Common myeloid progenitor, CD34-positive (primary cell): ENCODE measurements around the gene MFSD8.
"Not testable (repeated sequence)": the region's sequence is repeated elsewhere in the genome, so short reads cannot be mapped to it uniquely, and the experiment has no call there.

Experiments used
- CTCF ChIA-PET: fragments of 350-600 bp; sonication (Branson Sonifier 250); formaldehyde crosslinking; loops from one replicate; lab custom pipeline; 2021; ENCODE audit warnings: antibody characterized with exemption; lab: Charles Lee
- POLR2A ChIA-PET: fragments of 350-600 bp; sonication (Branson Sonifier 250); formaldehyde crosslinking; loops from one replicate; lab custom pipeline; 2021; ENCODE audit warnings: antibody characterized with exemption; lab: Charles Lee
- DNase-seq, 3 donors: peaks; one replicate each; pipeline versions ENCODE4 v3.0.0 to v3.0.0-alpha.2; 2013
- H3K27ac ChIP-seq, 2 experiments: 1 replicate in 1 of 2; 2 replicates in 1 of 2; pipeline ENCODE4 v1.7.0; 2013; ENCODE audit warnings: inconsistent platforms in 2 of 2, low read length in 2 of 2, mild to moderate bottlenecking in 2 of 2, low read depth in 1 of 2, moderate library complexity in 1 of 2; ENCODE audit not compliant: severe bottlenecking in 2 of 2, insufficient read depth in 1 of 2, poor library complexity in 1 of 2
- H3K27me3 ChIP-seq, 5 experiments: replicated peaks in 2 of 5; 1 replicate in 3 of 5; 2 replicates in 2 of 5; pipeline versions ENCODE4 v1.6.1 to v1.7.0; 2013; ENCODE audit warnings: low read length in 4 of 5, mild to moderate bottlenecking in 2 of 5, moderate library complexity in 2 of 5, inconsistent platforms in 1 of 5; ENCODE audit not compliant: insufficient read depth in 5 of 5, control insufficient read depth in 4 of 5
- H3K36me3 ChIP-seq, 4 experiments: 1 replicate in 2 of 4; 2 replicates in 2 of 4; pipeline versions ENCODE4 v1.6.1 to v1.7.0; 2013; ENCODE audit warnings: low read length in 3 of 4, control low read depth in 1 of 4, mild to moderate bottlenecking in 1 of 4; ENCODE audit not compliant: control insufficient read depth in 4 of 4, insufficient read depth in 4 of 4
- H3K4me1 ChIP-seq, 4 experiments: 1 replicate in 3 of 4; 2 replicates in 1 of 4; pipeline versions ENCODE4 v1.6.1 to v1.7.1; 2013; ENCODE audit warnings: low read length in 3 of 4, mild to moderate bottlenecking in 3 of 4, control low read depth in 1 of 4, inconsistent platforms in 1 of 4, moderate library complexity in 1 of 4; ENCODE audit not compliant: control insufficient read depth in 4 of 4, insufficient read depth in 4 of 4; ENCODE audit errors: control extremely low read depth in 1 of 4
- H3K4me3 ChIP-seq, 7 experiments: 1 replicate in 4 of 7; 2 replicates in 3 of 7; pipeline versions ENCODE4 v1.5.1 to v1.7.0; 2013; ENCODE audit warnings: mild to moderate bottlenecking in 7 of 7, low read length in 6 of 7, moderate library complexity in 6 of 7, inconsistent platforms in 2 of 7, low read depth in 2 of 7, control low read depth in 1 of 7; ENCODE audit not compliant: insufficient read depth in 4 of 7, control insufficient read depth in 1 of 7; ENCODE audit errors: extremely low read depth in 1 of 7
- H3K9me3 ChIP-seq, 5 experiments: 1 replicate in 4 of 5; 2 replicates in 1 of 5; pipeline versions ENCODE4 v1.6.1 to v1.7.1; 2013; ENCODE audit warnings: low read length in 4 of 5, mild to moderate bottlenecking in 2 of 5, inconsistent platforms in 1 of 5, low read depth in 1 of 5, moderate library complexity in 1 of 5; ENCODE audit not compliant: control insufficient read depth in 4 of 5, insufficient read depth in 2 of 5; ENCODE audit errors: control extremely low read depth in 1 of 5
- WGBS: methylation state at CpG from one replicate; pipeline ENCODE4 v1.1.5; 2013; ENCODE audit not compliant: insufficient coverage; 5-methylcytosine and 5-hydroxymethylcytosine counted together

The MFSD8 gene

DNA sequence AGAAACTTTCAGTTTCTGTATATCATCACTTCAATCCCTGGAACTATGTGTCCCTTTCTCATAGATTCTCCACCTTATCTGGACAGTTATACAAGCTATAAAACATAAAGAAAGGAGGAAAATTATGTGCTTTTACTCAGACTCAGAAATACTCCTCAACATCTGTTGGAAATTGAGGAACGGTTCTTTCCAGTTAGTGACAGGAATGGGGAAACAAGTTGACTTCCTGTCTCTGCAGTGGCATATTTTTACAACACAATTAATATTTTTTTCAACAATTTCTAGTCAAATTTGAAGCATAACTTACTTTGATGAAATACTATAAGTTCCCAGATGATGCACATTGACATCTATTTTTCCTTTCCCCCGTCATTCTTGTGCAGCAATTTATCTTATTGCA lies 28.2 kb upstream of the MFSD8 start:
- peaks cover 0 to 9% (median 4%) of the 10 kb centered on the region in 5 experiments for H3K9me3 ChIP-seq
- POLR2A ChIA-PET: interaction anchor here (0.6 to 0.7 kb wide), 2 partner anchors 60 to 67 kb away, joined by 3 read pairs; no protein-coding TSS in a partner anchor
- 0% methylated on average over 1 of the region's 2 CpGs for WGBS
- peaks cover 4 to 19% (median 10%) of the 10 kb centered on the region in 4 experiments for H3K36me3 ChIP-seq
- no peak for DNase-seq
- CTCF ChIA-PET: no interaction called here
- H3K27me3 ChIP-seq: no peaks in the 10 kb centered on the region
- H3K4me3 ChIP-seq: peak overlapping the region in 6 of 7 experiments; percentile 20 to 54 (median 40)
- H3K4me1 ChIP-seq: peaks cover 0 to 15% (median 9%) of the 10 kb centered on the region in 4 experiments
- H3K27ac ChIP-seq: peak overlapping the region; percentile 42 to 74

- peak in 1 of 3 donors; percentile 37 for DNase-seq
- H3K36me3 ChIP-seq: peaks cover 2 to 21% (median 11%) of the 10 kb centered on the region in 4 experiments
- 40% methylated on average over 1 of the region's 6 CpGs for WGBS
These were observed 23.7 kb upstream of the MFSD8 start for GRCh38 chr4:127988638-127989037.

DNA sequence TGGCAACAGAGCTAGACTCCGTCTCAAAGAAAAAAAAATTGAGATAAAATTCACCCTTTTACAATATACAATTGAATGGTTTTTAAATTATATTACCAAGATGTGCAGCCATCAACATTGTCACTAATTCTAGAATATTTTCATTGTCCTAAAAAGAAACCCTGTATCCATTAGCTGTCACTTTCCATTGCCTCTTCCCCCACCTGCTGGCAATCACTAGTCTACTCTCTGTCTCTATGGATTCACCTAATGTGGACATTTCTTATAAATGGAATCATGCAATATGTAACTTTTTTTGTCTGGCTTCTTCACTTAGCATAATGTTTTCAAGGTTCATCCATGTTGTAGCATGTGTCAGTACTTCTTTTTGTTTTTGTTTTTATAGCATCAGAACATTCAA lies 21.0 kb upstream of the MFSD8 start:
- POLR2A ChIA-PET: no interaction called here
- CTCF ChIA-PET: no interaction called here
- Histone ChIP-seq H3K4me1 (peaks cover 0 to 4% (median 0%) of the 10 kb centered on the region in 4 experiments), H3K27ac (no peak overlapping the region), H3K4me3 (no peak overlapping the region), H3K27me3 (no peaks in the 10 kb centered on the region), H3K36me3 (peaks cover 2 to 21% (median 11%) of the 10 kb centered on the region in 4 experiments), H3K9me3 (no peaks in the 10 kb centered on the region)
- no CpG with 5 or more reads among the region's 1 CpG for WGBS
- no peak for DNase-seq

More at GRCh38 chr4:127988638-127989037, 23.7 kb upstream of the MFSD8 start:
- Histone ChIP-seq H3K4me3 (no peak overlapping the region), H3K4me1 (peaks cover 0 to 14% (median 9%) of the 10 kb centered on the region in 4 experiments), H3K27ac (no peak overlapping the region), H3K27me3 (no peaks in the 10 kb centered on the region), H3K9me3 (no peaks in the 10 kb centered on the region)
- ChIA-PET CTCF (no interaction called here), POLR2A (no interaction called here)

DNA sequence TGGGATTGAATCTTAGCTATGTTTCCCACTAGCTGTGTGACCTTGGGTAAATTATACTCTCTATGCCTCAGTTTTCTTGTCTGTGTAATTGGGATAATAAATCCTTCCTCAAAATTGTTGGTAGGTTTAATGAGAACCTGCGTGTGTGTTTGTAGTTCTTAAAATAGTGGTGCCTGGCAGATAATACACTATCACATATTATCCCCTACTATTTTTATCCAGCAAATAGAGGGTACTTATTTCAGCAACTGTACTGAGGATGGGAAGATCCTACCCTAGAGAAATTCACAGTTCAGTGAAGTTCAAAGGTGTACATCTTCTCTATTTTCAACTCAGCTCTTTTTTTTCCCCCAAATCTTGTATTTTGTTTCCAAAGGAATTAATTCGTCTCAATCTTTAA lies 17.5 kb upstream of the MFSD8 start:
- WGBS: no CpG with 5 or more reads among the region's 2 CpGs
- DNase-seq: no peak
- H3K27ac ChIP-seq: no peak overlapping the region
- no peaks in the 10 kb centered on the region for H3K27me3 ChIP-seq
- H3K9me3 ChIP-seq: peaks cover 0 to 4% (median 0%) of the 10 kb centered on the region in 5 experiments
- POLR2A ChIA-PET: no interaction called here
- H3K36me3 ChIP-seq: peaks cover 0 to 20% (median 5%) of the 10 kb centered on the region in 4 experiments
- CTCF ChIA-PET: no interaction called here
- H3K4me3 ChIP-seq: no peak overlapping the region
- no peaks in the 10 kb centered on the region for H3K4me1 ChIP-seq

DNA sequence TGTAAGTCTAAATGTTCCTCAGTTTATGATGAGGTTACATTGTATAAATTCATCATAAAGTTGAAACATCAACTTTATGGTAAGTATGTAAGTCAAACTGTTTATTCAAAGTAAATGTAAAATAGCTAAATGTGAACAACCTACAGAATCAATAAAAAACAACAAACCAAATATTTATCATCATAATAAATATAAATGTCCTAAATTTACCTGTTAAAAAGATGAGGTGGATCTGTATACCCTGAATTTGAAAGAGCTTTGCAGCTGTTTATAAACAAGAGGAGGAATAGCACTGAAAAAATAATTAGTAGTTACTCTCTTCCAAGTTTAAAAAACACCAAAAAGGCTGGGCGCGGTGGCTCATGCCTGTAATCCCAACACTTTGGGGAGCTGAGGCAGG lies 14.0 kb upstream of the MFSD8 start:
- no peak overlapping the region for H3K4me3 ChIP-seq
- H3K27ac ChIP-seq: no peak overlapping the region
- WGBS: 95% methylated on average over 2 of the region's 2 CpGs
- H3K27me3 ChIP-seq: no peaks in the 10 kb centered on the region
- DNase-seq: no peak
- H3K4me1 ChIP-seq: no peaks in the 10 kb centered on the region
- peaks cover 2 to 8% (median 5%) of the 10 kb centered on the region in 4 experiments for H3K36me3 ChIP-seq
- H3K9me3 ChIP-seq: peaks cover 0 to 4% (median 0%) of the 10 kb centered on the region in 5 experiments
- ChIA-PET CTCF (no interaction called here), POLR2A (interaction anchor here (0.6 to 0.9 kb wide), 2 partner anchors 14 to 196 kb away, joined by 3 read pairs; partner anchors contain the start of genes ABHD18 and MFSD8)

DNA sequence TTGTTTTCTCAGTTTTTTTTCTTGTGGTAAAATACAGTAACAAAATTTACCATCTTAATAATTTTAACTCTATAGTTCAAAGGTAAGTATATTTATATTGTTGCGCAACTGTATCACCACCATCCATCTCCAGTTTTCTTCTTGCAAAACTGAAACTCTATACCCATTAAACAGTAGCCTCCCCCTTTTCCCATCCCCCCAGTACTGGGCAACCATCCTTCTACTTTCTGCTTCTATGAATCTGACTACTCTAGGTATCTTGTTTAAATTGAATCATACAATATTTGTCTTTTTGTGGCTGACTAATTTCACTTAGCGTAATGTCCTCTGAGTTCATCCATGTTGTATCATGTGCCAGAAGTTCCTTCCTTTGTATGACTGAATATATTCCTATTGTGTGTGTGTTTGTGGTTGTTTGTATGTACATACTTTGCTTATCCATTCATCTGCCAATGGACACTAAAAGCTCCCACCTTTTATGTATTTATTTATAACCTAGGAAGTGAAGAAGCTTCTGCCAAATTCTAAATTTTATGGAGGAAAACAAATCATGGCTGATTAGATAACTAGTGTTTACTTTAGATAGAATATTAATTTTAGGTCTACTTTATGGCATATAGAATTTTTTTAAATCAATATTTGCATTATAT lies 10.3 kb upstream of the MFSD8 start:
- Histone ChIP-seq H3K27ac (no peak overlapping the region), H3K9me3 (peaks cover 0 to 4% (median 0%) of the 10 kb centered on the region in 5 experiments), H3K4me1 (no peaks in the 10 kb centered on the region), H3K36me3 (peaks cover 5 to 14% (median 10%) of the 10 kb centered on the region in 4 experiments), H3K27me3 (no peaks in the 10 kb centered on the region), H3K4me3 (no peak overlapping the region)
- no peak for DNase-seq
- WGBS: no CpG with 5 or more reads among the region's 2 CpGs
- ChIA-PET CTCF (interaction anchor here (1.8 kb wide), 1 partner anchor 10 kb away, joined by 5 read pairs; the partner anchor contains the start of genes ABHD18 and MFSD8), POLR2A (no interaction called here)

DNA sequence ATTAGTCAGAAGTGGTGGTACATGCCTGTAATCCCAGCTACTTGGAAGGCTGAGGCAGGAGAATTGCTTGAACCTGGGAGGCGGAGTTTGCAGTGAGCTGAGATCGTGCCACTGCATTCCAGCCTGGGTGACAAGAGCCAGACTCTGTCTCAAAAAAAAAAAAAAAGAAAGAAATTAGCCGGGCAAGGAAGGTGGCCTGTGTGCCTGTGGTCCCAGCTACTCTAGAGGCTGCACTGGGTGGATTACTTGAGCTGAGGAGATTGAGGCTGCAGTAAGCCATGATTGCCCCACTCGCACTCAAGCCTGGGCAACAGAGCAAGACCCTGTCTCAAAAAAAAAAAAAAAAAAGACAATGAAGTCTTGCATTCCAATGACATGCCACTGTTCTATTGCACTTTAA lies 6.0 kb upstream of the MFSD8 start:
- POLR2A ChIA-PET, H3K9me3 ChIP-seq, DNase-seq, CTCF ChIA-PET, H3K4me3 ChIP-seq, H3K27me3 ChIP-seq, H3K27ac ChIP-seq: not testable (repeated sequence)
- Histone ChIP-seq H3K4me1 (peaks cover 4 to 17% (median 5%) of the 10 kb centered on the region in 4 experiments), H3K36me3 (peaks cover 7 to 14% (median 11%) of the 10 kb centered on the region in 4 experiments)
- WGBS: 100% methylated on average over 3 of the region's 4 CpGs
